GM04503 (cell line): Measurements from ENCODE around the gene BANF1.

Source experiments
- DNase-seq: peaks from one replicate; pipeline ENCODE4 v3.0.0-alpha.2; 2012; ENCODE audit warnings: low read depth

Gene BANF1

GRCh38 chr11:66001942-66002647, at the start of gene BANF1, which contains the start of gene EIF1AD:
Gene BANF1 (plus strand): TSS chr11:66002503. CDS start chr11:66003251, 748 bp downstream.
Gene EIF1AD (minus strand): TSS chr11:66002157. CDS start chr11:66000389, 1,768 bp downstream.
- peak; percentile 93 for DNase-seq

- DNase-seq = no peak
Measured at GRCh38 chr11:65953471-65953870, 48.8 kb upstream of the BANF1 start.

GRCh38 chr11:65954771-65955170, 47.5 kb upstream of the BANF1 start:
- no peak for DNase-seq

- no peak for DNase-seq
Measured at GRCh38 chr11:65958291-65958690, 44.0 kb upstream of the BANF1 start.

- no peak for DNase-seq
Measured at GRCh38 chr11:65958774-65959420, 43.4 kb upstream of the BANF1 start.

- no peak for DNase-seq
Measured at GRCh38 chr11:65960824-65961266, 41.5 kb upstream of the BANF1 start.

GRCh38 chr11:65961267-65962140, 40.8 kb upstream of the BANF1 start, which contains the start of gene SART1:
Gene SART1 (plus strand): TSS chr11:65961734. CDS start chr11:65961781, 47 bp downstream.
- DNase-seq = peak; percentile 81

GRCh38 chr11:65962141-65962564, 40.1 kb upstream of the BANF1 start:
- no peak for DNase-seq

- no peak for DNase-seq
Measured at GRCh38 chr11:65964906-65965305, 37.4 kb upstream of the BANF1 start.

- no peak for DNase-seq
Measured at GRCh38 chr11:65965986-65966762, 36.1 kb upstream of the BANF1 start.

GRCh38 chr11:65967329-65967934, 34.9 kb upstream of the BANF1 start:
- DNase-seq = no peak

- no peak for DNase-seq
Measured at GRCh38 chr11:65968600-65969482, 33.5 kb upstream of the BANF1 start.

- no peak for DNase-seq
Measured at GRCh38 chr11:65972116-65972515, 30.2 kb upstream of the BANF1 start.

GRCh38 chr11:65973439-65974110, 28.7 kb upstream of the BANF1 start:
- DNase-seq = no peak

GRCh38 chr11:65975771-65976170, 26.5 kb upstream of the BANF1 start:
- DNase-seq = no peak

- DNase-seq = no peak
Measured at GRCh38 chr11:65976216-65977176, 25.8 kb upstream of the BANF1 start.

GRCh38 chr11:65977621-65978390, 24.5 kb upstream of the BANF1 start:
- DNase-seq = no peak
